Neural cell (in vitro differentiated cells): Measurements from ENCODE around the gene ACYP1. TPM values are rescaled to one million over a fixed set of nuclear protein-coding genes. Genes with fewer than 3 reads are reported as not detected.

Source experiments
- H2AFZ ChIP-seq: fragments of 200-600, 300-800 bp; sonication (generic), shearing (Covaris generic); 2 replicates; pipeline ENCODE4 v1.6.0; 2014; ENCODE audit warnings: low read depth, mild to moderate bottlenecking, antibody characterized with exemption, low read length, moderate library complexity
- H3F3A ChIP-seq: fragments of 200-600 bp; shearing (Covaris generic); 2 replicates; pipeline ENCODE4 v1.6.1; 2016; ENCODE audit warnings: mild to moderate bottlenecking, moderate library complexity, mixed read lengths, antibody characterized with exemption, low read length; ENCODE audit not compliant: insufficient read depth, poor library complexity, severe bottlenecking
- H3K27ac ChIP-seq: fragments of 200-600, 300-800 bp; sonication (generic), shearing (Covaris generic); 2 replicates; pipeline ENCODE4 v1.5.1; 2014; ENCODE audit warnings: mild to moderate bottlenecking, low read length, moderate library complexity
- H3K27me3 ChIP-seq: fragments of 300-800, 200-600 bp; sonication (generic), shearing (Covaris generic); 2 replicates; pipeline ENCODE4 v1.6.0; 2014; ENCODE audit warnings: mild to moderate bottlenecking, low read depth, low read length, moderate library complexity; ENCODE audit not compliant: insufficient read depth
- H3K36me3 ChIP-seq: fragments of 300-800, 200-600 bp; sonication (generic), shearing (Covaris generic); 2 replicates; pipeline ENCODE4 v1.5.1; 2014; ENCODE audit warnings: mild to moderate bottlenecking, antibody characterized with exemption, low read length, moderate library complexity; ENCODE audit not compliant: insufficient read depth
- H3K4me2 ChIP-seq: fragments of 300-800, 200-600 bp; sonication (generic), shearing (Covaris generic); 2 replicates; pipeline ENCODE4 v1.6.0; 2014; ENCODE audit warnings: mild to moderate bottlenecking, low read length
- H3K4me3 ChIP-seq: fragments of 300-800, 200-600 bp; sonication (generic), shearing (Covaris generic); 2 replicates; pipeline ENCODE4 v1.5.1; 2014; ENCODE audit warnings: mild to moderate bottlenecking, low read length, moderate library complexity
- H3K79me2 ChIP-seq: fragments of 200-600 bp; shearing (Covaris generic); replicated peaks from 2 replicates; pipeline ENCODE4 v1.6.0; 2014; ENCODE audit warnings: mild to moderate bottlenecking, low read length, moderate library complexity; ENCODE audit not compliant: insufficient read depth
- H3K9ac ChIP-seq: fragments of 300-800, 200-600 bp; sonication (generic), shearing (Covaris generic); 2 replicates; pipeline ENCODE4 v1.6.1; 2016; ENCODE audit warnings: mild to moderate bottlenecking, low read length, mixed read lengths
- H3K9me2 ChIP-seq: fragments of 200-600 bp; shearing (Covaris generic); 2 replicates; pipeline ENCODE4 v1.6.1; 2016; ENCODE audit warnings: mild to moderate bottlenecking, low read length, mixed read lengths; ENCODE audit not compliant: insufficient read depth
- H3K9me3 ChIP-seq: fragments of 200-600, 300-800 bp; sonication (generic), shearing (Covaris generic); 2 replicates; pipeline ENCODE4 v1.6.1; 2016; ENCODE audit warnings: mild to moderate bottlenecking, mixed run types, low read length, moderate library complexity, mixed read lengths
- H4K20me1 ChIP-seq: fragments of 200-600 bp; shearing (Covaris generic); 2 replicates; pipeline ENCODE4 v1.6.1; 2016; ENCODE audit warnings: mild to moderate bottlenecking, mixed run types; ENCODE audit not compliant: insufficient read depth
- EP300 ChIP-seq: fragments of 450-650 bp; conservative IDR thresholded peaks from 2 replicates; pipeline ENCODE4 v1.6.1; 2014; ENCODE audit warnings: antibody characterized with exemption, mild to moderate bottlenecking, moderate library complexity; ENCODE audit not compliant: poor library complexity, severe bottlenecking
- EZH2 ChIP-seq: fragments of 200-600, 300-800 bp; shearing (Covaris generic), sonication (generic); IDR thresholded peaks from 2 replicates; pipeline ENCODE4 v1.6.1; 2014; ENCODE audit warnings: antibody characterized with exemption, low read length, borderline replicate concordance, mild to moderate bottlenecking; ENCODE audit not compliant: insufficient read depth, poor library complexity, severe bottlenecking
- MXI1 ChIP-seq: fragments of 450-650 bp; conservative IDR thresholded peaks from 2 replicates; pipeline ENCODE4 v1.6.1; 2014; ENCODE audit warnings: antibody characterized with exemption, mild to moderate bottlenecking; ENCODE audit not compliant: poor library complexity, severe bottlenecking
- POLR2AphosphoS5 ChIP-seq: IDR thresholded peaks from 2 replicates; pipeline ENCODE4 v1.6.1; 2012
- RAD21 ChIP-seq: fragments of 450-650 bp; conservative IDR thresholded peaks from 2 replicates; pipeline ENCODE4 v1.6.1; 2014; ENCODE audit warnings: antibody characterized with exemption, mild to moderate bottlenecking, moderate library complexity
- SMC3 ChIP-seq: fragments of 450-650 bp; conservative IDR thresholded peaks from 2 replicates; pipeline ENCODE4 v1.6.1; 2014; ENCODE audit warnings: antibody characterized with exemption, mild to moderate bottlenecking, moderate library complexity; ENCODE audit not compliant: poor library complexity
- TAF1 ChIP-seq: IDR thresholded peaks from 2 replicates; pipeline ENCODE4 v1.6.1; 2012; ENCODE audit warnings: low read depth
- polyA plus RNA-seq: library from polyadenylated mRNA; depleted of rRNA; stranded (reverse); fragments of >200 nt; gene quantifications from 2 replicates; pipeline ENCODE4 v1.2.3, GENCODE V29; 2014
- TF ChIP-seq, protein P1 (sequence below): IDR thresholded peaks from 2 replicates; pipeline ENCODE4 v1.6.1; 2012; ENCODE audit warnings: borderline replicate concordance
- TF ChIP-seq, protein P2 (sequence below): fragments of 450-650 bp; IDR thresholded peaks from 2 replicates; pipeline ENCODE4 v1.5.1; 2014; ENCODE audit warnings: antibody characterized with exemption, mild to moderate bottlenecking, moderate library complexity; ENCODE audit not compliant: poor library complexity, severe bottlenecking

The ACYP1 gene
- polyA plus RNA-seq, 1 donor from 2014 or later = 143 TPM

DNA sequence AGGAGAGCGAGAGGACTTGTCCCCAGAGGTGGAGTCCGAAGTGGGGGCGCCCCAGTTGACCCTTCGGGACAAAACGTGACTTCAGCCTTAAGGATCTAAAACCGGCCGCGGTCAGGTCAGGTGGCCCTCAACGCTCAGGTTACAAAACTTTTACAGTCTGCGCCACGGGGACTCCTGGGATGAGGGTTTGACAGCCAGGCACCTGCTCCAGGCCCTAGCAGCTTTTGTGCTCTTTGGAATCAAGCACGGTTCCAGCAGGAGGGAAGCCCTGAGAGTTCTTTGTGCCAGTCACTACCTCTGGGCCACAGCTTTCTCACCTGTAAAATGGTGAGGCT, 6.0 kb upstream of the ACYP1 start:
- no peaks in the 10 kb centered on the region for H3K9me3 ChIP-seq
- H3K79me2 ChIP-seq = no peaks in the 10 kb centered on the region
- peak overlapping the region; percentile 65 for H3K4me2 ChIP-seq
- H3K27me3 ChIP-seq = no peaks in the 10 kb centered on the region
- TF ChIP-seq POLR2AphosphoS5 (no peak), SMC3 (no peak), RAD21 (no peak), EP300 (no peak), EZH2 (no peak), TAF1 (no peak), MXI1 (no peak)
- TF ChIP-seq, protein P1, sequence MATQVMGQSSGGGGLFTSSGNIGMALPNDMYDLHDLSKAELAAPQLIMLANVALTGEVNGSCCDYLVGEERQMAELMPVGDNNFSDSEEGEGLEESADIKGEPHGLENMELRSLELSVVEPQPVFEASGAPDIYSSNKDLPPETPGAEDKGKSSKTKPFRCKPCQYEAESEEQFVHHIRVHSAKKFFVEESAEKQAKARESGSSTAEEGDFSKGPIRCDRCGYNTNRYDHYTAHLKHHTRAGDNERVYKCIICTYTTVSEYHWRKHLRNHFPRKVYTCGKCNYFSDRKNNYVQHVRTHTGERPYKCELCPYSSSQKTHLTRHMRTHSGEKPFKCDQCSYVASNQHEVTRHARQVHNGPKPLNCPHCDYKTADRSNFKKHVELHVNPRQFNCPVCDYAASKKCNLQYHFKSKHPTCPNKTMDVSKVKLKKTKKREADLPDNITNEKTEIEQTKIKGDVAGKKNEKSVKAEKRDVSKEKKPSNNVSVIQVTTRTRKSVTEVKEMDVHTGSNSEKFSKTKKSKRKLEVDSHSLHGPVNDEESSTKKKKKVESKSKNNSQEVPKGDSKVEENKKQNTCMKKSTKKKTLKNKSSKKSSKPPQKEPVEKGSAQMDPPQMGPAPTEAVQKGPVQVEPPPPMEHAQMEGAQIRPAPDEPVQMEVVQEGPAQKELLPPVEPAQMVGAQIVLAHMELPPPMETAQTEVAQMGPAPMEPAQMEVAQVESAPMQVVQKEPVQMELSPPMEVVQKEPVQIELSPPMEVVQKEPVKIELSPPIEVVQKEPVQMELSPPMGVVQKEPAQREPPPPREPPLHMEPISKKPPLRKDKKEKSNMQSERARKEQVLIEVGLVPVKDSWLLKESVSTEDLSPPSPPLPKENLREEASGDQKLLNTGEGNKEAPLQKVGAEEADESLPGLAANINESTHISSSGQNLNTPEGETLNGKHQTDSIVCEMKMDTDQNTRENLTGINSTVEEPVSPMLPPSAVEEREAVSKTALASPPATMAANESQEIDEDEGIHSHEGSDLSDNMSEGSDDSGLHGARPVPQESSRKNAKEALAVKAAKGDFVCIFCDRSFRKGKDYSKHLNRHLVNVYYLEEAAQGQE = no peak
- TF ChIP-seq, protein P2, sequence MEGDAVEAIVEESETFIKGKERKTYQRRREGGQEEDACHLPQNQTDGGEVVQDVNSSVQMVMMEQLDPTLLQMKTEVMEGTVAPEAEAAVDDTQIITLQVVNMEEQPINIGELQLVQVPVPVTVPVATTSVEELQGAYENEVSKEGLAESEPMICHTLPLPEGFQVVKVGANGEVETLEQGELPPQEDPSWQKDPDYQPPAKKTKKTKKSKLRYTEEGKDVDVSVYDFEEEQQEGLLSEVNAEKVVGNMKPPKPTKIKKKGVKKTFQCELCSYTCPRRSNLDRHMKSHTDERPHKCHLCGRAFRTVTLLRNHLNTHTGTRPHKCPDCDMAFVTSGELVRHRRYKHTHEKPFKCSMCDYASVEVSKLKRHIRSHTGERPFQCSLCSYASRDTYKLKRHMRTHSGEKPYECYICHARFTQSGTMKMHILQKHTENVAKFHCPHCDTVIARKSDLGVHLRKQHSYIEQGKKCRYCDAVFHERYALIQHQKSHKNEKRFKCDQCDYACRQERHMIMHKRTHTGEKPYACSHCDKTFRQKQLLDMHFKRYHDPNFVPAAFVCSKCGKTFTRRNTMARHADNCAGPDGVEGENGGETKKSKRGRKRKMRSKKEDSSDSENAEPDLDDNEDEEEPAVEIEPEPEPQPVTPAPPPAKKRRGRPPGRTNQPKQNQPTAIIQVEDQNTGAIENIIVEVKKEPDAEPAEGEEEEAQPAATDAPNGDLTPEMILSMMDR = no peak
- peak overlapping the region; percentile 91 for H3K4me3 ChIP-seq
- peak overlapping the region; percentile 74 for H2AFZ ChIP-seq
- H3F3A ChIP-seq = no peaks in the 10 kb centered on the region
- H3K9ac ChIP-seq = peak overlapping the region; percentile 69
- H3K36me3 ChIP-seq = no peaks in the 10 kb centered on the region
- no peaks in the 10 kb centered on the region for H4K20me1 ChIP-seq
- no peak overlapping the region for H3K27ac ChIP-seq
- no peaks in the 10 kb centered on the region for H3K9me2 ChIP-seq

DNA sequence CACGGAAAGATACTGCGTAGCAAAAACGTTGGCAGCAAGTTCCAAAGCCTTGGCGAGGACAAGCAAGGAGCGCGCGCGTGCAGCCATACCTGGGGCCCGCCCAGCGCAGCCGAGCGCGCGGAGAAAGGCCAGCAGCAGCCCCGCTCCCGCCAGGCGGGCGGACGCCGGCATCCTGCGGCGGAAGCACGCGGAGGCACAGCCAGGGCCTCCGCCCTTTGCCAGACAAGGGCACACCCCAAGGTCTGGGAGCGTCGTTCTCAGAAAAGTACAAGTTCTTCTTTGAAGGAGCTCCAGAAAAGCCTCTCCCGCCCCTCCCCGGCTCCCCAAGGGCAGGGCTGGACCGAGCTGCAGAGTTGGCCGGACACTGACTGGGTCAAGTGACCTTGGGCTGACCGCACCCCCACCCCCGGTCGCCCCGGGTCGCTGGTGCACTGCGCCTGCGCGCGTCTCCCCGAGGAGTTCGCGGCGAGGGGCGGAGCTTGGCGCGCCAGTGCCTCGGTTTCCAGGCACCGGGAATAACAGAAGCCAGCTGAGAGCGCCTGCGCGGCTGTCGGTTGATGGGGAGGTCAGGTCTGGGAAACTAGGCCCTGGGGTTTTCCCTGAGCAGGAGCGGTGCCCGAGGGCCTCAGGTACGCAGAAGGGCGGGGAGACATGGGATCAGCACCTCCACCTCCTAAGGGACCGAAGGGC, 5.4 kb upstream of the ACYP1 start, which contains the start of gene ZC2HC1C:
TSS of gene ZC2HC1C (plus strand) at position 521 of the 690 bp plus-strand sequence. CDS start 933 bp downstream, outside the sequence.
- peak within 1 kb of the TSS; percentile 65 for H3K4me2 ChIP-seq
- H2AFZ ChIP-seq = peak within 1 kb of the TSS; percentile 74
- no peak within 1 kb of the TSS for H3K27ac ChIP-seq
- H3K9ac ChIP-seq = peak within 1 kb of the TSS; percentile 69
- no peaks in the 10 kb centered on the region for H3K79me2 ChIP-seq
- no peaks in the 10 kb centered on the region for H3K9me3 ChIP-seq
- no peak for TF ChIP-seq EZH2
- TF ChIP-seq EP300 = no peak
- TF ChIP-seq MXI1 = peak; percentile 63
- TF ChIP-seq SMC3 = no peak
- TF ChIP-seq RAD21 = no peak
- TF ChIP-seq, protein P1 = no peak
- peak; percentile 70 for TF ChIP-seq POLR2AphosphoS5
- TF ChIP-seq, protein P2 = no peak
- no peak for TF ChIP-seq TAF1
- H3F3A ChIP-seq = no peaks in the 10 kb centered on the region
- no peaks in the 10 kb centered on the region for H3K9me2 ChIP-seq
- H3K4me3 ChIP-seq = peak within 1 kb of the TSS; percentile 91
- no peaks in the 10 kb centered on the region for H4K20me1 ChIP-seq
- H3K27me3 ChIP-seq = no peaks in the 10 kb centered on the region
- H3K36me3 ChIP-seq = no peaks in the 10 kb centered on the region
